ENCODE data around the gene BLCAP. TPM values are rescaled to one million over a fixed set of nuclear protein-coding genes. Genes with fewer than 3 reads are reported as not detected.

Gene BLCAP
- total RNA-seq, 1 donor from 2014 or later, result 111 TPM

GRCh38 chr20:37571033-37571432, 43.4 kb upstream of the BLCAP start:
- DNase-seq (ENCODE audit: low read depth), result no peak

GRCh38 chr20:37570419-37570818, 42.7 kb upstream of the BLCAP start:
- H3K9me3 Mint-ChIP-seq (ENCODE audit: unreplicated experiment), result peaks cover 3% of the 10 kb centered on the region
- no peak for DNase-seq (ENCODE audit: low read depth)

More at GRCh38 chr20:37571033-37571432, 43.4 kb upstream of the BLCAP start:
- Histone ChIP-seq H3K4me3 (ENCODE audit: insufficient read depth, low read depth, low read length) (no peak overlapping the region), H3K27ac (ENCODE audit: low read depth, low read length) (no peak overlapping the region), H3K27me3 (ENCODE audit: insufficient read depth, low read length) (peaks cover 35% of the 10 kb centered on the region), H4K20me1 (ENCODE audit: insufficient read depth, low read length) (no peaks in the 10 kb centered on the region), H2AFZ (ENCODE audit: low read depth, low read length) (no peak overlapping the region), H3K79me2 (ENCODE audit: insufficient read depth, low read length) (no peaks in the 10 kb centered on the region), H3K36me3 (ENCODE audit: insufficient read depth, low read length) (no peaks in the 10 kb centered on the region), H3K9ac (ENCODE audit: low read length) (no peak overlapping the region), H3K4me2 (ENCODE audit: low read length) (no peak overlapping the region), H3K9me3 (ENCODE audit: insufficient read depth, low read depth, low read length) (no peaks in the 10 kb centered on the region), H3K4me1 (ENCODE audit: insufficient read depth, low read length) (no peaks in the 10 kb centered on the region)
- TF ChIP-seq CTCF (IDR thresholded peaks at IDR 0.05; ENCODE audit: insufficient read depth, low read depth, low read length), result no peak
- no peak for TF ChIP-seq EZH2 (IDR thresholded peaks at IDR 0.05; ENCODE audit: insufficient read depth, low read length)
- no peak overlapping the region for H3K27ac Mint-ChIP-seq (ENCODE audit: unreplicated experiment)
- peaks cover 3% of the 10 kb centered on the region for H3K9me3 Mint-ChIP-seq (ENCODE audit: unreplicated experiment)
- no peak overlapping the region for H3K4me3 Mint-ChIP-seq (ENCODE audit: unreplicated experiment)
- H3K27me3 Mint-ChIP-seq (ENCODE audit: low read depth, unreplicated experiment), result peaks cover 41% of the 10 kb centered on the region
- FAIRE-seq, result no peak
- peaks cover 10% of the 10 kb centered on the region for H3K4me1 Mint-ChIP-seq (ENCODE audit: low read depth, unreplicated experiment)
- H3K36me3 Mint-ChIP-seq (ENCODE audit: low read depth, unreplicated experiment), result no peaks in the 10 kb centered on the region

More at GRCh38 chr20:37570419-37570818, 42.7 kb upstream of the BLCAP start:
- H3K36me3 ChIP-seq (ENCODE audit: insufficient read depth, low read length), result no peaks in the 10 kb centered on the region
- FAIRE-seq, result no peak
- H3K4me1 Mint-ChIP-seq (ENCODE audit: low read depth, unreplicated experiment), result peaks cover 13% of the 10 kb centered on the region
- H3K4me3 ChIP-seq (ENCODE audit: insufficient read depth, low read depth, low read length), result no peak overlapping the region
- no peaks in the 10 kb centered on the region for H3K79me2 ChIP-seq (ENCODE audit: insufficient read depth, low read length)
- H3K27me3 Mint-ChIP-seq (ENCODE audit: low read depth, unreplicated experiment), result peaks cover 41% of the 10 kb centered on the region
- no peak overlapping the region for H3K4me3 Mint-ChIP-seq (ENCODE audit: unreplicated experiment)
- H3K27ac ChIP-seq (ENCODE audit: low read depth, low read length), result no peak overlapping the region
- H2AFZ ChIP-seq (ENCODE audit: low read depth, low read length), result no peak overlapping the region
- H3K27me3 ChIP-seq (ENCODE audit: insufficient read depth, low read length), result peaks cover 38% of the 10 kb centered on the region
- no peak for TF ChIP-seq EZH2 (IDR thresholded peaks at IDR 0.05; ENCODE audit: insufficient read depth, low read length)
- no peak for TF ChIP-seq CTCF (IDR thresholded peaks at IDR 0.05; ENCODE audit: insufficient read depth, low read depth, low read length)
- H4K20me1 ChIP-seq (ENCODE audit: insufficient read depth, low read length), result no peaks in the 10 kb centered on the region
- H3K27ac Mint-ChIP-seq (ENCODE audit: unreplicated experiment), result no peak overlapping the region
- H3K4me2 ChIP-seq (ENCODE audit: low read length), result no peak overlapping the region
- H3K9ac ChIP-seq (ENCODE audit: low read length), result no peak overlapping the region
- H3K4me1 ChIP-seq (ENCODE audit: insufficient read depth, low read length), result no peaks in the 10 kb centered on the region
- no peaks in the 10 kb centered on the region for H3K36me3 Mint-ChIP-seq (ENCODE audit: low read depth, unreplicated experiment)
- no peaks in the 10 kb centered on the region for H3K9me3 ChIP-seq (ENCODE audit: insufficient read depth, low read depth, low read length)

All from astrocyte (in vitro differentiated cells and primary cell).